NCI-H345 (cell line): ENCODE measurements around the gene GXYLT2.
A peak's percentile ranks its signal among the peaks of the same experiment; 100 is the strongest.

Experiments
- DNase-seq: peaks from one replicate; lab custom pipeline; 2025; lab: John Stamatoyannopoulos, UW

GXYLT2 gene

DNA sequence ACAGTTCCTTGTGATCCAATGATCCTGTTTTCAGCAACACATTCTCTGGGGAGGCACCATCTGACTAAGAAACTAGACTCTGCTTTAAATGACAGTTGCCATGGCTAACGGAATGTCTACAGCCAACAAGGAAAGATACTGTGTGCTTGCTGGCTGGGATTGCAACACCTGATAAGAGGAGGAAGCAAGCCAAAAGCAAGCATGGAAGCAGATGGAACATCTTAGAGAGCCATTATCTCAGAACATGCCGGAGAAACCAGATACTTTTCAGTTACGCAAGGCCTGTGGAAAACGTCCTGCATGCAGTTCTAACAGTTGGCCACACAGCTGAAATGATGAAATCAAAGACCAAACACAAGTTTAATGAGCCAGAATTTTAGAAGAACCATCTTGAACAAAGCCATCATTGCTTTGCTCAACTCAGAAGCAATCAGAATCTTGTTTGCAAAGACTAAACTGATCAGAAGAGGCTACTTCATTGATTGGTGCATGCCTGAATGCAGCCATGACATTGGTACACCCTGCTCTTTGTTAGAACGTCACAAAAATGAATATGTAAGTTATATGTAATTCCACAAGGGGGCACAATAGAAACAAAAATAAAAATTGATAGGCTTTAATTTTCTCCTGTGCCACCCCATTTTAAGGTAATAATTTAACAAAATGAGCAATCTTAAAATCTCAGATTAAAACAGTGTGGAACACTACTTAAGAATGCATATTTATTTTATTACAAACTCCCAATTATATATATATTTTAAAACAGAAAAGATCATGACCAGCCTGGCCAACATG is 50.8 kb downstream of the GXYLT2 start:
- DNase-seq, result peak; percentile 26

DNA sequence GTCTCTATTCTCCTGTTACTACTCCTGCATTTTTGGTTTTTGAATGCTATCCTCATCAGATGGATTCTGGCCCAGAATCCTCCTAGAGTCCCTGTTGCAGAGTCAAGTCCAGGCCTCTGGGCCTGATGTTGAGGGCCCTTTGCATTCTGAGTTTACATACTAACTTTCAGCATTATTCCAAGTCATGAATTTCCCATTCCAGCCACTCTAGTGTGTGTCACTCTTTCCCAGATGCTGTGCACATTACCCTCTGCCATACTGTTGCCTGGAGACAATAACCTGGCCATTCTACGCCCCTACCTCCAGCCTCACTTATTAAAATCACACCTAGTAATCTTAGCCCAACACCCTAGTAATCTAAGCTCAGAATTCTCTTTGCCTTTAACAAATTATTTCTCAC is 53.4 kb downstream of the GXYLT2 start:
- no peak for DNase-seq

DNA sequence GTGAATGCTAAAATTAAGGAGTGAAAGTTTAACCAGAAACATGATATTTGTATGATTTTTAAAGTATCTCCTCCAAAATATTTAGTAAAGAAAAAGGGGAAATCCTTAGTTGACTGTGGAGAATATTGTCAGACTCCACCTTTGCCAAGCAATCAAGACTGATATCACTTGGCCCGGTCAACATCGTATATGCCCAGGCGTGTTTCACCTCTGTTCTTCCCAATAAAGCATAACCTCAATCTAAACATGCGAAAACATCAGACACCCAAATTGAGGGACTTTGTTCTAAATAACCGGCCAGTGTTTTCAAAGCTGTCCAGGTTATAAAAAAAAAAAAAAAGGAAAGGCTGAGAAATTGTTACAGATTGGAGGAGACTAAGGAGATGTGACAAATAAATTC is 54.6 kb downstream of the GXYLT2 start:
- no peak for DNase-seq

DNA sequence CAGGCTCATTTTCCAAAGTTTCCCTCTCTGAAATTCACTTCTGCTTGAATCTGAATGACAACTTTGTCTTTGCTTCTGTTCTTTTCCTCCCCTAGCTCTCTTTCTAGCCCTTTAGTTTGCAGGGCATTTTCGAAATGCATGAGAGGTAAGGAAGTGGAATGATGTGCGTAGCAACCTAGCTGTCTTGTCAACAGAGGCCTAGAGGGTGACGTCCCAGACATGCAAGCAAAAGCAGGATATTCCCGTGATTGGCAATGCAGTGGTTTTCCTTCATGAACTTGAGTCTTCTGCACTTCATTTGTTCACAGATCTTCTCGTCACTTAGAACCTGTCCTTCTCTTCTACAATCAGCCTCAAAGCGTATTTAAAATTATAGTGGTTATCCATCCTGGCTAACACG is 56.9 kb downstream of the GXYLT2 start:
- no peak for DNase-seq

DNA sequence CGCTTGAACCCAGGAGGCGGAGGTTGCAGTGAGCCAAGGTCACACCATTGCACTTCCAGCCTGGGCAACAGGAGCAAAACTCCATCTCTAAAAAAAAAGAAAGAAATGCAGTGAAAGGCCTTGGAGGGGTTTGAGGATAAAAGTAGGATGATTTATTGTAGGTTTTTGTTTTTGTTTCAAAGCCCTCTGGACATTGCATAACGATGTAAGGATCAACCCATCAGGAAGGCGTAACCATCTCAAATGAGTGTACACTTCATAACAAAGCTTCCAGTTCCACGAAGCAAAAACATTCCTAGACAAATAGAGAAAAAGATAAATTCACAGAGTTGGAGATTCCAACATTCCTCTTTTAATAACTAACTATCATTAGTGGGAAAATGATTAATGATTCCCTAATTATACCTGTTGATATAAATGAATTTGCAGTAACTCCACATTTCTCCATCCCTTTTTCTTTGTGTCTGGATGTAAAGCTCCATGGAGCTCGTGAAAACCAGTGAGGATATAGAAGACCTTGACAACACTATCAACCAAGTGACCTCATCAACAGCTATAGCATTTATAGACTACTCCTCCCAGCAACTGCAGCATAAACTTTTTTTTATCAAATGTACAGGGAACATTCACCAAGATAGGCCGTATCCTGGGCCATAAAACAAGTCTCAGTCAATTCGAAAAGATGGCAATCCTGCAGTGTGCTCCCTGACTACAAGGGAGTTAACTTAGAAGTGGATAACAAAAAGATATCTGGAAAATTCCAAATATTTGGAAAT is 60.1 kb downstream of the GXYLT2 start:
- DNase-seq, result no peak

DNA sequence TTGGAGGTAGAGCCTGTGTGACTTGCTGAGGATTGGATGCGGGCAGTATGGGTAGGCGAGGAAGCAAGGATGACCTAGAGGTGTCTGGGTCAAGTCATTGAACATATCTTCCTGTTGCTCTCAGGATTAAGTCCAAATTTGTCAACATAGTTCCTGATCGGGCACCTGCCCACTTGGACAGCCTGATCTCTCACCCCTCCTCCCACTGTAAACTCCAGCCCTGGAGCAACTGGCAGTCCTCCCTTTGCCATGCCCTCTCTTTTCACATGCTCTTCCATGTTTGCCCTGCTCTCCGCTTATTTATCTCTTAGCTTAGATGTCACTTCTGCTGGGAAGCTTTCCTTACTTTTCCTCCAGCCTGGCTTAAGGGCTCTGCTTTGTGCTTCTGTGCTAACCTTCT is 61.2 kb downstream of the GXYLT2 start:
- DNase-seq, result no peak

DNA sequence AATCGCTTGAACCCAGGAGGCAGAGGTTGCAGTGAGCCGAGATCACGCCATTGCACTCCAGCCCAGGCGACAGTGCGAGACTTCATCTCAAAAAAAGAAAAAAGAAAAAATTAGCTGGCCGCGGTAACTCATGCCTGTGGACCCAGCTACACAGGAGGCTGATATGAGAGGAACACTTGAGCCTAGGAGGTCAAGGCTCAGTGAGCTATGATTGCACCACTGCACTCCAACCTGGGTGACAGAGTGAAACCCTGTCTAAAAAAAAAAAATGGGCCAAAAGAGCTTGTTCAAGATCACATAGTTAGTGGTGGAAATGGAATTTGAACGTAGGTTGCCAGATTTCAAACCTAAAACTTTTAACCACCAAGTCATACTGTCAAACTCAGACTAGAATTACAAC is 62.5 kb downstream of the GXYLT2 start:
- DNase-seq, result no peak

DNA sequence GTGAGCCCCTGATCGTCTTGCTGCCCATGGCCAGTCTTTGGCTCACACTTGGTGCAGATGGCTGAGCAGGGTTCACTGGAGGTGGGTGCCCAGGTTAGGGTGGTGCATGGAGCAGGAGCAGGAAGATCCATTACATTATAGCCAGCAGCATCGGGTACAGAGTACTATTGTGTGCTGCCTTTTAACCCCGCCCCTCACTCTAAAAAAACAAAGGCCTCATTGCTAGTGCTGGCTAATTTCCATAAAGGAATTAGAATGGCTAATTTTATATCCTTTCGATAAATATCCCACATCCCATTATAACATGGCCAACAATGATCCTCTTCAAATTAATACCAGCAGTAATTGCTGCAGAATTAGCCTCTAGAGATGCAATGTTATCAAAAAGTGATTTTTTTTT is 63.0 kb downstream of the GXYLT2 start:
- no peak for DNase-seq

DNA sequence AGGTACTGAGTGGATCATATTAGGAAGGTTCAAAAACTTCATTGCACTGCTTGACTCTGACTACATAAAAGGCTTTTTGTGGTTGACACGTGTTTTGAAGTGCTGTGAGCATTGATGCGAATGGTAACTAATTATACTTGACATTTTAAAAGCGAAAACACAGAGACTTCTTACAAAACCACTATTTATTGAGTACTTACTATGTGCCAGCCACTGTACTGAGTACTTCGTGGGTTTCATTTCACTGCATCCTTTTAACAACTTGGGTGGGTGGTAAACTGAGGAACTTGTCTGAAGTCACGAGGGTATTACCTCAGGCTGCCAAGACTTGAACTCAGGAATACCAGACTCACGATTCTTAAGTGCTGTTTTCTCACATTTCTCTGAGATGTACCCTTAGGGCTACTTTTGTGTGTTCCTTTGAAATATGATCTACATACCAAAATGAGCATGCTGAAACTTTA is 63.4 kb downstream of the GXYLT2 start:
- no peak for DNase-seq

DNA sequence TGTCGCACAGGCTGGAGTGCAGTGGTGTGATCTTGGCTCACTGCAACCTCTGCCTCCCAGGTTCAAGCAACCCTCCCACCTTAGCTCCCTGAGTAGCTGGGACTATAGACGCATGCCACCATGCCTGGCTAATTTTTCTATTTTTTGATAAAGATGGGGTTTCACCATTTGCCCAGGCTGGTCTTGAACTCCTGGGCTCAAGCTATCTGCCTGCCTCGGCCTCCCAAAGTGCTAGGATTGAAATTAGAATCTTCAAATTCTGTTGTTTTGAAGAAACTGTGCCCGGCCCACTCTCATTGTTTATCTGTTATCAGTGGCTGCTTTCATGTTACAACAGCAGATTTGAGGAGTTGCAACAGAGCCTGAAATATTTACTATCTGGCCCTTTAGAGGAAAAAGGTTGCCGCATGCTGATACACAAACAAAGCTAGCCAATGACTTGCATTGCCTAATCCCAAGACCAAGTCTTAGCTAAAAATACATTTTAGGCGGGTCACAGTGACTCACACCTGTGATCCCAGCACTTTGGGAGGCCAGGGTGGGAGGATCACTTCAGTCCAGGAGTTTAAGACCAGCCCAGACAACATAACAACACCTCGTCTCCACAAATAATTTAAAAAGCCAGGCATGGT is 65.6 kb downstream of the GXYLT2 start:
- DNase-seq, result no peak

DNA sequence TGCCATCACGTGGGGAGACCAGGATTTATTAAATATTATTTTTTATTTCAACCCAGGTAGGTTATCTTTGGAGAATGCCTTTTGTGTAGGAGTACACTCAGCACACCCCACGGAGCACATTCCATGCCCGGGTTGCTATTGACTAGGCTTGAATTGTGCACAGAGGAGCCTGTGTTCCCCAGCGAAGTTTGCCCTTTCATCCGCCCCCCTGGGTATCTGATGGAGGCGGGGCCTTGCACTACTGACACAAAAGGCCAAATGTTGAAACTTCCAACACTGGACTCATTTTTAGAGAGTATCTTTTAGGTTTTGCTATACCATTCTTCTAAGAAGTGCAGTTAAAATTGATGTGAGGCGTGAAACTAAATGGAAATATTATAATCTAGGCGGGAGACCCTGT is 69.5 kb downstream of the GXYLT2 start:
- DNase-seq, result no peak

DNA sequence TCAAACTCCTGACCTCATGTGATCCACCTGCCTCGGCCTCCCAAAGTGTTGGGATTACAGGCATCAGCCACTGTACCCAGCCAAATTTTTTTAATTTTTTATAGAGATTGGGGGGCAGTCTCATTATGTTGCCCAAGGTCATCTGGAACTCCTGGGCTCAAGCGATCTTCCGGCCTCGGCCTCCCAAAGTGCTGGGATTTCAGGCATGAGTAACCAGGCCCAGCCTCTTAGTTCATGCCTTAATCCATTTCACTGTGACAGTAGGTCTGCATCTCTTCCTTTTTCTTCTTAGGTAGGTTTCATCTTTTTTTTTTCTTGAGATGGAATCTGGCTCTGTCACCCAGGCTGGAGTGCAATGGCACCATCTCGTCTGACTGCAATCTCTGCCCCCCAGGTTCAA is 71.5 kb downstream of the GXYLT2 start:
- DNase-seq, result no peak

DNA sequence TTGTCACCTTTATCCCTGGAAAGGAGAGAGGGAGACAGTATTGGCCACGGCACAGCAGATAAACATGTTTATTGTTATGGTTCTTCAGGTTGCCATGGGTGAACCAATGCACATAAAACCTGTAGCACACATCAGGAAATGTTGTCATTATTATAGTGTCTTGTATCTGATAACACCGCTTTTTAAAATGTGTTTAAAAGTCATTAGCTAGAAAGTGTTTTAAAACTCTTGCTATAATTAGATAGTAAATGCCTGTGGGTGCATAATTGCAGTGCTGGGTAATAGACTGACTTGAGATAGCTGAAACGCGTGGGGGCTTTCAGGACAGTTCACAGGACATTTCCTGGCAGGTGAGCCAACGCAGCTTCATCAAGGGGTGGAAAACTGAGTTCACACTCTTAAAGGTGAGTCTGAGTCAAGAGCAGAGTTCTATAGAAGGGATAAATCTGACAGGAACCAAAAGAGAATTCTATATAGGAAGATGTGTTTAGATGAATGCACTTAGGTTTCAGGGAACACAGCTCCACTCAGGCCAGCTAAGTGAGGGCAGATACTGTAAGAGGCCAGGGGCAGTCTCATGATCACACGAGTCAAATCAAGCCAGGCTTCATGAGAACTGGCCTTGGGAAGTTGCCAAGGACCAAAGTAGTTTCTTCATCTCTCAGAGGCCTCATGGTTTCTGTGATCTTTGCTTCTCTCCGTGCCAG is 73.1 kb downstream of the GXYLT2 start:
- DNase-seq, result no peak

DNA sequence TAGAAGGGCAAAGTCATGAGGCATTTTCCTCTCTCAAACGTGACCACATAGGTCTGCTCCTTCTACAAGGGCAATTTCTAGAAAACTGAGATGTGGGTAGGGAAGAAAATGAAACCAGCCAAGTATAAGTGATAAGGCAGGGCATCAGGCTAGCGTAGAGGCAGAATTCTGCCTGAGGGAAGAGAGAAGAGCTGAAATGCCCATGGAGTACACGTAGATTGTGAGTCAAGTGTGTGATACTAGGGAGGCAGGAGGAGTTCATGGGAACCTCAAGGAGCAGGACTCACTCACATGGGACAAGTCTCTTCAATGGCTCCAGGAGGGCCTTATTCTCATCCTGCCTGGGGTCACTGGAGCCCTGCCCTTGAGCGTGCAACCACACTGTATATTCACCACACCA is 73.9 kb downstream of the GXYLT2 start:
- DNase-seq, result no peak

DNA sequence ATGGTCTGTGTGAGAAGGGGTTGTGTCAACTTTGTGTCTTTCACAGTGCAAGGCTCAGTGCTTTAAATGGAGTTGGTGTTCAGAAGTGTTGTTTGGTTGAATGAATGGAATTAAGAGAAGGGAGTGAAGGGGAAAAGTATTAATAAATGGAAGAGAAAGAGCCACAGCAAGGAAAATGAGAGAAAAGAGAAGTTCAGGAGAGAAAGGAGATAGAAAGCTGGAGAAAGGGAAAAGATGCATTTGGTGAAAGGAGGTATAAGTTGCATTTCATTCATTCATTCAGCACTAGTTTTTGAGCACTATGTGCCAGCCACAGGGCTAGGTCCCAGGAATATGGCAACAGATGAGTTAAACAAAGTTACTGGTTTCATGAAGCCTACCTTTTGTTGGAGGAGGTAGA is 74.5 kb downstream of the GXYLT2 start:
- no peak for DNase-seq

DNA sequence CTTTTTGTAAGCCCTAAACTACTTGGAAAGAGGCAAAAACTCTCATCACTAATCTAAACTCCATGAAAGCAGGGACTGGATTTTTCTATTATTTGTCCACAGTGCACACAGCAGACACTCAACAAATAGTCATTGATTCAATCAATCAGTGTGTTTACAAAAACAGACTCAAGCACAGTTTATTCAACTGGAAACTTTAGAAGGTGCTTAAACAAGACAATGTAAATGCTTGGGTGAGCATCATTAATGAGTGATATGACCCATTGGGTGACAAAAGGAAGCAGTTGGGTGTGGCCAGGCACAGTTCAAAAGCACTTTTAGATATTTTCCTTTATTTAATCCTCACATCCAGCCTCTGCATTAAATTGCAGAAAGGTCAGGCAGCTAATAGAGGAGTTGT is 76.8 kb downstream of the GXYLT2 start:
- no peak for DNase-seq

DNA sequence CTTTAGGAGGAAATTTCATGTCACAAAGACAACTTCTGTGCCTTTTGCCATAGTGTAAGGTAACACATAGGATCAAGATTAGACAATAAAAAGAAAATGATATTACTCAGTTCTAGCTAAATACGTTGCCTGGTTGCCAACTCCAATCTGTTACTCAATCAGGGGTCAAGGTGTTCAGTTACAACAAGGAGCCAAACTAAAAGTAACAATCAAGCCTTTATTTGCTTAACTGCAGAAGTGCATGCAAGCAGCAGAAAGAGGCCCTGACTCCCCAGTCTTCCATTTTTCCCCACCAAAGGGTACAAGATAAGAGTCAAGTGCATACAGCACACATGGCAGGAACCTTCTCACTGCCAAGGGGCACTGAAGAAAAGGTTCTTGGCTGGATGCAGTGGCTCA is 80.4 kb downstream of the GXYLT2 start:
- no peak for DNase-seq

DNA sequence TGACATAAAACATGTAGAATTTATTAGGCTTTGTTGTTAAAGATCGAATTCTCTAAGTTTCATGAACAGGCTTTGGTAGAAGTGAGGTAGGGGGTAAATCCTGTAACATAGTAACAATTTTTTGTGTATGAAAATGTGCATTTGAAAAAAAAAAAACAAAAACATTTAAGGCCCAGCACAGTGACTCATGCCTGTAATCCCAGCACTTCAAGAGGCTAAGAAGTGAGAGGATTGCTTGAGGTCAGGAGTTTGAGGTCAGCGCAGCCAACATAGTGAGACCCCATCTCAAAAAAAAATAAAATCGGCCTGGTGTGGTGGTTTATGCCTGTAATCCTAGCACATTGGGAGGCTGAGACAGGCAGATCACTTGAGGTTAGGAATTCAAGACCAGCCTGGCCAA is 81.9 kb downstream of the GXYLT2 start:
- DNase-seq, result no peak

DNA sequence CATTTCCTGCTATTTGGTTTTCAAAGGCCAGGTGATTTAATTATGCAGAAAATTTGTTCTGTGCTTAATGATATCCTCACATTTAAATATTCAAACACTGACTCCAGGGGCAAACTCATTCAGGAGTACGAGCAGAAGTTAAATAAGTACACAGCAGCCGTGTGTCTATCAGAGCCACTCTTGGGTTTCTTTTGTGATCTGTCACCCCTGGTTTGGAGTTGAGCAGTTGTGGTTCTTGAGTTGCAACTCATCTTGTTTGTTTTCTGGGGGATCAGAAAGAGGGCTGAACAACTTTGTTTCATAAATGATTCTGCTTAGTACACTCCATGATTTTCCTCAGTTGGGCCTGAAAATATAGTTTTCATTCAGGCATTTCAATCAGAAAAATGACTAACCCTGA is 83.1 kb downstream of the GXYLT2 start:
- no peak for DNase-seq

DNA sequence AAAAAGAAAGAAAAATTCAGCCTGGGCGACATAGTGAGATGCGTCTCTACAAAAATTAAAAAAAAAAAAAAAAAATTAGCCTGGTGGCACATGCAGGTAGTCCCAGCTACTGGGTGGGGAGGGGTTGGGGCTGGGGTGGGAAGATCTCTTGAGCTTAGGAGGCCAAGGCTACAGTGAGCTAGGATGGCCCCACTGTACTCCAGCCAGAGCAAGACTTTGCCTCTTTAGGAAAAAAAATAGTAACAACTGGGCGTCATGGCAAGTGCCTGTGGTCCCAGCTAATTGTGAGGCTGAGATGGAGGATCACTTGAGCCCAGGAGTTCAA is 84.8 kb downstream of the GXYLT2 start:
- DNase-seq, result no peak

DNA sequence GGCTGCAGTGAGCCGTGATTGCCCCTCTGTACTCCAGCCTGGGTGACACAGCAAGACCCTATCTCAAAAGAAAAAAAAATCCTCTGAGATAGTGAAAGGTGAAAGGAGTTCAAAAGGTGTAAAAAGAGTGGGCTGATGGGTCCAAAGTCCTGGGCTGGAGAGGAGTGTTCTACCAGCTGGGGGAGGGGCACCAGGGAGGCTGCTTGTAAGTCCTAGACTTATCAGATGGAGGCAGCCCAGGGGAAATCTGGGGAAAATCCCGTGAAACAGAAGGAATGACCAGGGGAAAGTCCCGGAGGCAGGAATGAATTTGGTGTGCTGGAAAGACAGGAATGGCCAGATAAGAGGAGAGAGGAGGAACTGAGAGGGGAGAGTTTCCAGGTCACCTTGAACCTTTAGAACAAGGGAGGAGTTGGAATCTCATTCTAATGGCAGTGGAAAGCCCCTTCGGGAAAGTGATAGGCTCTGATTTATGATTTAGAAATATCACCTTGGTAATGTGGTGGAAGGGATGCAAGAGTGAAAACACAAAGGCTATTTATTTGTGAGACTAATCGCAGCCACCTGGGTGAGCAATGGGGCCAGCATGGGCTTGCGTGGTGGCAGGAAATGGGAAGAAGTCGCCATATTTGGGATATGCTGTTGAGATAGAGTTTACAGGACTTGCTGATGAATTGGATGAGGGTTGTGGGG is 85.3 kb downstream of the GXYLT2 start:
- no peak for DNase-seq

DNA sequence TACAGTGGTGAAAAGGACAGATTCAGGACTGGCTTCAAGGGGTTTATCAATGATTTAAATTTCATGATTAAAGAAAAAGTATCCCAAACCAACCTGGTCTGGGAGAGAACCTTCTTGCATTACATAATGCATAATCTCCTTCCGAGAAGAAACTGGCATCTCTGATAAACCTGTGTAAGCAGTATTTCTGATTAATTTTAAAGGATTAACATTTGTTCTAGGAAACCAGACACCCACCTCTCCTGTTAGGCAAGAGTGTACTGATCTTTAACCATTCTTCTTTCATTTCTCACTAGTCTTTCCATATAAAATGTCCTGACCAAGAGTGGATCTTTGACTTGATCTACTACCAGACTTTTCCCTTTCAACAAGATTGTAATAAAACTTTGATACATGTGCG is 85.9 kb downstream of the GXYLT2 start:
- DNase-seq, result no peak
